ENCODE measurements around the gene RTN4. TPM values are rescaled to one million over a fixed set of nuclear protein-coding genes. Genes with fewer than 3 reads are reported as not detected.
A peak's percentile ranks its signal among the peaks of the same experiment; 100 is the strongest.

The RTN4 gene
- total RNA-seq, 2 experiments from 2014 or later: 84.9 to 85.7 TPM

GRCh38 chr2:55031505-55031904 lies 18.7 kb downstream of the RTN4 start:
- no peak overlapping the region for H3K27ac Mint-ChIP-seq
- H3K4me1 Mint-ChIP-seq (ENCODE audit: low read depth): peaks cover 50% of the 10 kb centered on the region
- TF ChIP-seq, protein P1, sequence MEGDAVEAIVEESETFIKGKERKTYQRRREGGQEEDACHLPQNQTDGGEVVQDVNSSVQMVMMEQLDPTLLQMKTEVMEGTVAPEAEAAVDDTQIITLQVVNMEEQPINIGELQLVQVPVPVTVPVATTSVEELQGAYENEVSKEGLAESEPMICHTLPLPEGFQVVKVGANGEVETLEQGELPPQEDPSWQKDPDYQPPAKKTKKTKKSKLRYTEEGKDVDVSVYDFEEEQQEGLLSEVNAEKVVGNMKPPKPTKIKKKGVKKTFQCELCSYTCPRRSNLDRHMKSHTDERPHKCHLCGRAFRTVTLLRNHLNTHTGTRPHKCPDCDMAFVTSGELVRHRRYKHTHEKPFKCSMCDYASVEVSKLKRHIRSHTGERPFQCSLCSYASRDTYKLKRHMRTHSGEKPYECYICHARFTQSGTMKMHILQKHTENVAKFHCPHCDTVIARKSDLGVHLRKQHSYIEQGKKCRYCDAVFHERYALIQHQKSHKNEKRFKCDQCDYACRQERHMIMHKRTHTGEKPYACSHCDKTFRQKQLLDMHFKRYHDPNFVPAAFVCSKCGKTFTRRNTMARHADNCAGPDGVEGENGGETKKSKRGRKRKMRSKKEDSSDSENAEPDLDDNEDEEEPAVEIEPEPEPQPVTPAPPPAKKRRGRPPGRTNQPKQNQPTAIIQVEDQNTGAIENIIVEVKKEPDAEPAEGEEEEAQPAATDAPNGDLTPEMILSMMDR (IDR thresholded peaks at IDR 0.05): no peak
- intact Hi-C loops (cut with DNase I, micrococcal nuclease): loop anchor here in 1 of 2 experiments (2.0 kb wide), 1 partner anchor 13 kb away; no protein-coding TSS in a partner anchor
- Histone ChIP-seq H3K27me3 (ENCODE audit: control insufficient read depth in 1 of 2, insufficient read depth in 2 of 2, low read length in 2 of 2) (no peaks in the 10 kb centered on the region), H3K27ac (ENCODE audit: low read depth in 1 of 2, low read length in 2 of 2) (no peak overlapping the region), H3K36me3 (ENCODE audit: insufficient read depth, low read length) (no peaks in the 10 kb centered on the region), H3K4me3 (ENCODE audit: low read length) (no peak overlapping the region), H3K9me3 (ENCODE audit: control insufficient read depth in 1 of 2, insufficient read depth in 1 of 2, low read length in 2 of 2) (peaks cover 0 to 3% of the 10 kb centered on the region in 2 experiments), H3K4me1 (ENCODE audit: insufficient read depth, low read length) (peaks cover 18% of the 10 kb centered on the region)
- DNase-seq: no peak
- H3K9me3 Mint-ChIP-seq: peaks cover under 1% of the 10 kb centered on the region
- H3K4me3 Mint-ChIP-seq: no peak overlapping the region
- H3K36me3 Mint-ChIP-seq (ENCODE audit: low read depth): peaks cover 15% of the 10 kb centered on the region
- ChIA-PET CTCF (no interaction called here), POLR2A (interaction anchor here (0.9 kb wide), 1 partner anchor 17 kb away, joined by 3 read pairs; no protein-coding TSS in a partner anchor)
- no peaks in the 10 kb centered on the region for H3K27me3 Mint-ChIP-seq
- ATAC-seq (ENCODE audit: poor library complexity): no peak

- Histone ChIP-seq H3K9me3 (ENCODE audit: control insufficient read depth in 1 of 2, insufficient read depth in 1 of 2, low read length in 2 of 2) (no peaks in the 10 kb centered on the region), H3K36me3 (ENCODE audit: insufficient read depth, low read length) (no peaks in the 10 kb centered on the region), H3K4me3 (ENCODE audit: low read length) (no peak overlapping the region), H3K4me1 (ENCODE audit: insufficient read depth, low read length) (peaks cover 23% of the 10 kb centered on the region), H3K27ac (ENCODE audit: low read depth in 1 of 2, low read length in 2 of 2) (no peak overlapping the region), H3K27me3 (ENCODE audit: control insufficient read depth in 1 of 2, insufficient read depth in 2 of 2, low read length in 2 of 2) (no peaks in the 10 kb centered on the region)
- no peaks in the 10 kb centered on the region for H3K27me3 Mint-ChIP-seq
- H3K4me3 Mint-ChIP-seq: no peak overlapping the region
- intact Hi-C loops (cut with DNase I, micrococcal nuclease): loop anchor here in 1 of 2 experiments (2.0 kb wide), 1 partner anchor 14 kb away; no protein-coding TSS in a partner anchor
- ATAC-seq (ENCODE audit: poor library complexity): no peak
- no peak for DNase-seq
- H3K9me3 Mint-ChIP-seq: no peaks in the 10 kb centered on the region
- ChIA-PET POLR2A (interaction anchor here (0.9 to 3.2 kb wide), 2 partner anchors 18 to 19 kb away, joined by 3 to 21 read pairs; partner anchors contain the start of gene RTN4), CTCF (no interaction called here)
- TF ChIP-seq, protein P1 (IDR thresholded peaks at IDR 0.05): no peak
- no peak overlapping the region for H3K27ac Mint-ChIP-seq
- peaks cover 11% of the 10 kb centered on the region for H3K36me3 Mint-ChIP-seq (ENCODE audit: low read depth)
- peaks cover 47% of the 10 kb centered on the region for H3K4me1 Mint-ChIP-seq (ENCODE audit: low read depth)
Measured at GRCh38 chr2:55030766-55031165, 19.5 kb downstream of the RTN4 start.

DNA sequence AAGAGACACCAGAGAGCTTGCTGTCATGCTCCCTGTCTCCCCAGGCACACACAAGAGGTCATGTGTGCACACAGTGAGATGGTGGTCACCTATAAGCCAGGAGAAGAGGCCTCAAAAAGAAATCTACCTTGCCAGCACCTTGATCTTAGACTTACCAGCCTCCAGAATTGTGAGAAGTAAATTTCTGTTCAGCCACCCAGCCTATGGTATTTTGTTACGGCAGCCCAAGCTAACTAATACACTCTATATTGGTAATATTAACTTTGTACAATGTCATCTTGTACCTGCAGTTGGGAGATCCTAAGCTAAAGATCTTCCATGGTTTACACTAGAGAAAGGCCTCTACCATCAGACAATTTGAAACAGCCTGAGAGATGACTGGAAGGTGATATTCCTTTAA lies 21.2 kb downstream of the RTN4 start:
- H3K9me3 Mint-ChIP-seq: no peaks in the 10 kb centered on the region
- no peaks in the 10 kb centered on the region for H3K36me3 ChIP-seq (ENCODE audit: insufficient read depth, low read length)
- ChIA-PET CTCF (no interaction called here), POLR2A (interaction anchor here (1.5 to 3.2 kb wide), 3 partner anchors 19 to 21 kb away, joined by 4 to 21 read pairs (median 5); partner anchors contain the start of gene RTN4)
- no peaks in the 10 kb centered on the region for H3K36me3 Mint-ChIP-seq (ENCODE audit: low read depth)
- no peaks in the 10 kb centered on the region for H3K27me3 ChIP-seq (ENCODE audit: control insufficient read depth in 1 of 2, insufficient read depth in 2 of 2, low read length in 2 of 2)
- H3K27me3 Mint-ChIP-seq: no peaks in the 10 kb centered on the region
- peaks cover 21% of the 10 kb centered on the region for H3K4me1 ChIP-seq (ENCODE audit: insufficient read depth, low read length)
- H3K4me1 Mint-ChIP-seq (ENCODE audit: low read depth): peaks cover 36% of the 10 kb centered on the region
- peak overlapping the region; percentile 35 for H3K27ac Mint-ChIP-seq
- H3K4me3 ChIP-seq (ENCODE audit: low read length): no peak overlapping the region
- no peaks in the 10 kb centered on the region for H3K9me3 ChIP-seq (ENCODE audit: control insufficient read depth in 1 of 2, insufficient read depth in 1 of 2, low read length in 2 of 2)
- H3K27ac ChIP-seq (ENCODE audit: low read depth in 1 of 2, low read length in 2 of 2): no peak overlapping the region
- no peak for DNase-seq
- no peak overlapping the region for H3K4me3 Mint-ChIP-seq
- no peak for ATAC-seq (ENCODE audit: poor library complexity)
- intact Hi-C loops (cut with DNase I, micrococcal nuclease): no loop called here
- TF ChIP-seq, protein P1 (IDR thresholded peaks at IDR 0.05): no peak
